ENCODE data around the gene SEPTIN8. TPM values are rescaled to one million over a fixed set of nuclear protein-coding genes. Genes with fewer than 3 reads are reported as not detected.

SEPTIN8 gene
- total RNA-seq, 1 donor from 2014 or later: 127 TPM

Other genes with a start within 250 kb of the SEPTIN8 start
- gene IL5, start 233.7 kb downstream of the SEPTIN8 start, total RNA-seq: not detected in 3 replicates
- 27.7 to 30.7 TPM (median 27.8 TPM) in 3 replicates for gene RAD50, start 220.3 kb downstream of the SEPTIN8 start, total RNA-seq
- gene IL13, start 119.1 kb downstream of the SEPTIN8 start, total RNA-seq: not detected in 3 replicates
- gene IL4, start 103.2 kb downstream of the SEPTIN8 start, total RNA-seq: not detected in 3 replicates
- gene KIF3A, start 39.7 kb downstream of the SEPTIN8 start, total RNA-seq: 15.0 to 16.4 TPM (median 16.2 TPM) in 3 replicates
- gene CCNI2, start 29.8 kb downstream of the SEPTIN8 start, total RNA-seq: 0.15 TPM in 1 of 3 replicates, not detected in the others
- gene SOWAHA, start 36.1 kb upstream of the SEPTIN8 start, total RNA-seq: not detected in 3 replicates
- gene SHROOM1, start 53.4 kb upstream of the SEPTIN8 start, total RNA-seq: 6.5 to 7.7 TPM (median 7.6 TPM) in 3 replicates
- gene GDF9, start 89.2 kb upstream of the SEPTIN8 start, total RNA-seq: 0.29 to 0.38 TPM (median 0.30 TPM) in 3 replicates
- gene UQCRQ, start 89.4 kb upstream of the SEPTIN8 start, total RNA-seq: 378 to 436 TPM (median 403 TPM) in 3 replicates
- 0.35 to 0.72 TPM (median 0.60 TPM) in 3 replicates for gene LEAP2, start 96.4 kb upstream of the SEPTIN8 start, total RNA-seq
- 104 to 128 TPM (median 122 TPM) in 3 replicates for gene AFF4, start 186.4 kb upstream of the SEPTIN8 start, total RNA-seq
- 19.8 to 21.9 TPM (median 19.9 TPM) in 3 replicates for gene ZCCHC10, start 249.3 kb upstream of the SEPTIN8 start, total RNA-seq